ENCODE results near the gene MON1A.

DNA sequence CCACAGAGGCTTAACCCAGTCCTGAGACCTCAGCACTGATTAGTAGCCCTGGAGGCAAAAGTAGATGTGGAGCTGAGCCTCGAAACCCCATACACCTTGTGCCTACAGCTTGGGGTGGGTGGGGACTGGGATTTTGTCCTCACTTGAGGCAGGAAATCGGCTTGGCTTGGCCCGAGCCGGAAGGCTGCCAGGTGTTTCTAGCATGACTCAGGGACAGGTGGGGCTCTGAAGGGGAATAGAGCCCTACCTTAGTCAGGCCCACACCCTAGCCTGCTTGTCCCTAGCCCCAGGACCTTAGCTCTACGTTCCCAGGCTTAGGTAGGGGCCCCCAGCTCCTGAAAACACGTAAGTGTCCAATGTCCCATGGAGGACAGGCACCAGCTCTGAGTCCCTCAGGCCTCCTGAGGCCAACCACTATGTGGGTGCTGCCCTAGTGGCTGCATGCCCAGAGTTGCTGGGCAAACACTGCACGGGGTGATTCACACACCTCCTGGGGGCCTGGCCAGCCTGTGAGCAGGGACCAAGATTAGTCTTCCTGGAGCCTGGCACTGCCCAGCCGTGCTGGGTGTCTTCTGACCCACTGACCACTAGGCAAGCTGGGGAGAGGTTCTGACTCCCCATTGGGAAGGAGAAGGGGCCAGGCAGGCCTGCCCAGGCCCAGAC is 29.0 kb downstream of the MON1A start:
- TF ChIP-seq, protein P1, sequence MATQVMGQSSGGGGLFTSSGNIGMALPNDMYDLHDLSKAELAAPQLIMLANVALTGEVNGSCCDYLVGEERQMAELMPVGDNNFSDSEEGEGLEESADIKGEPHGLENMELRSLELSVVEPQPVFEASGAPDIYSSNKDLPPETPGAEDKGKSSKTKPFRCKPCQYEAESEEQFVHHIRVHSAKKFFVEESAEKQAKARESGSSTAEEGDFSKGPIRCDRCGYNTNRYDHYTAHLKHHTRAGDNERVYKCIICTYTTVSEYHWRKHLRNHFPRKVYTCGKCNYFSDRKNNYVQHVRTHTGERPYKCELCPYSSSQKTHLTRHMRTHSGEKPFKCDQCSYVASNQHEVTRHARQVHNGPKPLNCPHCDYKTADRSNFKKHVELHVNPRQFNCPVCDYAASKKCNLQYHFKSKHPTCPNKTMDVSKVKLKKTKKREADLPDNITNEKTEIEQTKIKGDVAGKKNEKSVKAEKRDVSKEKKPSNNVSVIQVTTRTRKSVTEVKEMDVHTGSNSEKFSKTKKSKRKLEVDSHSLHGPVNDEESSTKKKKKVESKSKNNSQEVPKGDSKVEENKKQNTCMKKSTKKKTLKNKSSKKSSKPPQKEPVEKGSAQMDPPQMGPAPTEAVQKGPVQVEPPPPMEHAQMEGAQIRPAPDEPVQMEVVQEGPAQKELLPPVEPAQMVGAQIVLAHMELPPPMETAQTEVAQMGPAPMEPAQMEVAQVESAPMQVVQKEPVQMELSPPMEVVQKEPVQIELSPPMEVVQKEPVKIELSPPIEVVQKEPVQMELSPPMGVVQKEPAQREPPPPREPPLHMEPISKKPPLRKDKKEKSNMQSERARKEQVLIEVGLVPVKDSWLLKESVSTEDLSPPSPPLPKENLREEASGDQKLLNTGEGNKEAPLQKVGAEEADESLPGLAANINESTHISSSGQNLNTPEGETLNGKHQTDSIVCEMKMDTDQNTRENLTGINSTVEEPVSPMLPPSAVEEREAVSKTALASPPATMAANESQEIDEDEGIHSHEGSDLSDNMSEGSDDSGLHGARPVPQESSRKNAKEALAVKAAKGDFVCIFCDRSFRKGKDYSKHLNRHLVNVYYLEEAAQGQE (IDR thresholded peaks at IDR 0.05; ENCODE audit: insufficient replicate concordance, low read depth), result no peak
- TF ChIP-seq, protein P2, sequence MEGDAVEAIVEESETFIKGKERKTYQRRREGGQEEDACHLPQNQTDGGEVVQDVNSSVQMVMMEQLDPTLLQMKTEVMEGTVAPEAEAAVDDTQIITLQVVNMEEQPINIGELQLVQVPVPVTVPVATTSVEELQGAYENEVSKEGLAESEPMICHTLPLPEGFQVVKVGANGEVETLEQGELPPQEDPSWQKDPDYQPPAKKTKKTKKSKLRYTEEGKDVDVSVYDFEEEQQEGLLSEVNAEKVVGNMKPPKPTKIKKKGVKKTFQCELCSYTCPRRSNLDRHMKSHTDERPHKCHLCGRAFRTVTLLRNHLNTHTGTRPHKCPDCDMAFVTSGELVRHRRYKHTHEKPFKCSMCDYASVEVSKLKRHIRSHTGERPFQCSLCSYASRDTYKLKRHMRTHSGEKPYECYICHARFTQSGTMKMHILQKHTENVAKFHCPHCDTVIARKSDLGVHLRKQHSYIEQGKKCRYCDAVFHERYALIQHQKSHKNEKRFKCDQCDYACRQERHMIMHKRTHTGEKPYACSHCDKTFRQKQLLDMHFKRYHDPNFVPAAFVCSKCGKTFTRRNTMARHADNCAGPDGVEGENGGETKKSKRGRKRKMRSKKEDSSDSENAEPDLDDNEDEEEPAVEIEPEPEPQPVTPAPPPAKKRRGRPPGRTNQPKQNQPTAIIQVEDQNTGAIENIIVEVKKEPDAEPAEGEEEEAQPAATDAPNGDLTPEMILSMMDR (IDR thresholded peaks at IDR 0.05; ENCODE audit: insufficient read depth, low read length), result no peak
